ENCODE results near the gene DUSP6. TPM values are rescaled to one million over a fixed set of nuclear protein-coding genes. Genes with fewer than 3 reads are reported as not detected.

The DUSP6 gene
- total RNA-seq, 2 experiments from 2014 or later, result 24.8 to 26.1 TPM

GRCh38 chr12:89384807-89385206, 32.5 kb upstream of the DUSP6 start:
- CTCF ChIA-PET, result no interaction called here
- intact Hi-C loops (cut with micrococcal nuclease), result no loop called here
- H3K36me3 Mint-ChIP-seq (ENCODE audit: low read depth), result no peaks in the 10 kb centered on the region

GRCh38 chr12:89384050-89384758, 31.9 kb upstream of the DUSP6 start:
- no peak for DNase-seq
- Mint-ChIP-seq H3K27ac (no peak overlapping the region), H3K27me3 (ENCODE audit: low read depth) (no peaks in the 10 kb centered on the region), H3K4me1 (ENCODE audit: low read depth) (no peaks in the 10 kb centered on the region), H3K36me3 (ENCODE audit: low read depth) (no peaks in the 10 kb centered on the region), H3K9me3 (no peaks in the 10 kb centered on the region), H3K4me3 (no peak overlapping the region)
- intact Hi-C loops (cut with micrococcal nuclease), result no loop called here
- CTCF ChIA-PET, result no interaction called here

More at GRCh38 chr12:89384807-89385206, 32.5 kb upstream of the DUSP6 start:
- peaks cover 6% of the 10 kb centered on the region for H3K4me1 Mint-ChIP-seq (ENCODE audit: low read depth)
- no peaks in the 10 kb centered on the region for H3K9me3 Mint-ChIP-seq
- DNase-seq, result no peak
- H3K4me3 Mint-ChIP-seq, result no peak overlapping the region
- H3K27ac Mint-ChIP-seq, result no peak overlapping the region
- no peaks in the 10 kb centered on the region for H3K27me3 Mint-ChIP-seq (ENCODE audit: low read depth)

DNA sequence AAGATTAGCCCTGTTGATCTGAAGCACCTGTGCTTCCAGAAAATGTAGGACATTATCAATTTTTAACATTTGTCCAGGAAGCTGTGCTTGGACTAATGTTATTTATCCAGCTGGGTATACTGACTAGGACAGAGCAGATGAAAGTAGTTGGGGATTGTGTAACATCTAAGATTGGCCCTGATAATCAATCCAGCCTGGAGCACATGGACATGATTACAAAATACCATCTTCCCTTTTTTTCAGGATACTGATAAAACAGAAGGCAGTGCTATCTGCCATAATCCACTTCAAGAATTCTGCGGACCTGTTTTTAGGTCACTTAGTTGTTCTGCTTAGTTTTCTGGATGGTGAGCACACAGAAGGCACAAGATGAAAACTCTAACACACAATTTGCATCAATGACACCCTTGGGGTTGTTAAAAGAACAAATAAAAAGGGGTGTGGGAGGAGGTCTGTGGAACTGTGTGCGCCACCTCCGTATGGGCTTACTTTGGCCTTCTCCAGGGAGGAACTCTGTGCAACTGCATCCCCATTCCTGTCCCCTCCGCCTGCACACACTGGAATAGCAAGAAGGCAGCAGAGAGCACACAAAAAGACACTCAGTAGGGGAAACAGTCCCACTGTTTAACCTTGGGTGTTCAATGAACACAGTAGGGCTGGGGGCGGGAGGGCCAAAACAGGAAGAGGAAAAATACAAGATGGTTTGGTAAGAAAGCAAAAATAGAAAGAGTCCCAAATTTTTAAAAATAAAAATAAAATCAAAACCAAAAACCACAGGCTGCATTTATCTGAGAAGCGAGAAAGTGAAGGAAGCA, 31.1 kb upstream of the DUSP6 start:
- no peaks in the 10 kb centered on the region for H3K36me3 Mint-ChIP-seq (ENCODE audit: low read depth)
- H3K27ac Mint-ChIP-seq, result no peak overlapping the region
- H3K27me3 Mint-ChIP-seq (ENCODE audit: low read depth), result no peaks in the 10 kb centered on the region
- CTCF ChIA-PET, result no interaction called here
- no peaks in the 10 kb centered on the region for H3K9me3 Mint-ChIP-seq
- H3K4me3 Mint-ChIP-seq, result no peak overlapping the region
- H3K4me1 Mint-ChIP-seq (ENCODE audit: low read depth), result no peaks in the 10 kb centered on the region
- intact Hi-C loops (cut with micrococcal nuclease), result no loop called here
- DNase-seq, result no peak

GRCh38 chr12:89382328-89382727, 30.0 kb upstream of the DUSP6 start:
- Mint-ChIP-seq H3K36me3 (ENCODE audit: low read depth) (no peaks in the 10 kb centered on the region), H3K9me3 (no peaks in the 10 kb centered on the region), H3K27ac (no peak overlapping the region), H3K27me3 (ENCODE audit: low read depth) (no peaks in the 10 kb centered on the region), H3K4me1 (ENCODE audit: low read depth) (no peaks in the 10 kb centered on the region), H3K4me3 (no peak overlapping the region)
- DNase-seq, result no peak
- intact Hi-C loops (cut with micrococcal nuclease), result no loop called here
- CTCF ChIA-PET, result interaction anchor here (1.4 kb wide), 1 partner anchor 79 kb away, joined by 4 read pairs; no protein-coding TSS in a partner anchor

- Mint-ChIP-seq H3K9me3 (no peaks in the 10 kb centered on the region), H3K27me3 (ENCODE audit: low read depth) (no peaks in the 10 kb centered on the region), H3K36me3 (ENCODE audit: low read depth) (no peaks in the 10 kb centered on the region), H3K4me1 (ENCODE audit: low read depth) (peaks cover 10% of the 10 kb centered on the region), H3K4me3 (no peak overlapping the region), H3K27ac (no peak overlapping the region)
- intact Hi-C loops (cut with micrococcal nuclease), result no loop called here
- CTCF ChIA-PET, result no interaction called here
- no peak for DNase-seq
Measured at GRCh38 chr12:89379839-89380467, 27.7 kb upstream of the DUSP6 start.

- H3K4me3 Mint-ChIP-seq, result no peak overlapping the region
- CTCF ChIA-PET, result interaction anchor here (0.8 kb wide), 1 partner anchor 11 kb away, joined by 5 read pairs; no protein-coding TSS in a partner anchor
- intact Hi-C loops (cut with micrococcal nuclease), result no loop called here
Measured at GRCh38 chr12:89379148-89379838, 27.0 kb upstream of the DUSP6 start.

GRCh38 chr12:89376844-89377243, 24.5 kb upstream of the DUSP6 start:
- DNase-seq, result no peak
- Mint-ChIP-seq H3K36me3 (ENCODE audit: low read depth) (no peaks in the 10 kb centered on the region), H3K4me3 (no peak overlapping the region), H3K27me3 (ENCODE audit: low read depth) (no peaks in the 10 kb centered on the region), H3K4me1 (ENCODE audit: low read depth) (peaks cover 13% of the 10 kb centered on the region), H3K27ac (no peak overlapping the region), H3K9me3 (no peaks in the 10 kb centered on the region)
- intact Hi-C loops (cut with micrococcal nuclease), result no loop called here
- CTCF ChIA-PET, result no interaction called here

More at GRCh38 chr12:89379148-89379838, 27.0 kb upstream of the DUSP6 start:
- Mint-ChIP-seq H3K27ac (no peak overlapping the region), H3K27me3 (ENCODE audit: low read depth) (no peaks in the 10 kb centered on the region), H3K9me3 (no peaks in the 10 kb centered on the region), H3K4me1 (ENCODE audit: low read depth) (peaks cover 10% of the 10 kb centered on the region), H3K36me3 (ENCODE audit: low read depth) (no peaks in the 10 kb centered on the region)
- no peak for DNase-seq

- Mint-ChIP-seq H3K4me1 (ENCODE audit: low read depth) (peaks cover 13% of the 10 kb centered on the region), H3K27ac (no peak overlapping the region), H3K36me3 (ENCODE audit: low read depth) (no peaks in the 10 kb centered on the region), H3K4me3 (no peak overlapping the region), H3K9me3 (no peaks in the 10 kb centered on the region), H3K27me3 (ENCODE audit: low read depth) (no peaks in the 10 kb centered on the region)
- DNase-seq, result no peak
- intact Hi-C loops (cut with micrococcal nuclease), result no loop called here
- CTCF ChIA-PET, result no interaction called here
Measured at GRCh38 chr12:89376202-89376529, 23.9 kb upstream of the DUSP6 start.

GRCh38 chr12:89373763-89374572, 21.7 kb upstream of the DUSP6 start:
- H3K27me3 Mint-ChIP-seq (ENCODE audit: low read depth), result no peaks in the 10 kb centered on the region
- H3K4me3 Mint-ChIP-seq, result no peak overlapping the region
- CTCF ChIA-PET, result no interaction called here
- H3K4me1 Mint-ChIP-seq (ENCODE audit: low read depth), result peaks cover 17% of the 10 kb centered on the region
- H3K36me3 Mint-ChIP-seq (ENCODE audit: low read depth), result no peaks in the 10 kb centered on the region
- intact Hi-C loops (cut with micrococcal nuclease), result loop anchor here (2.0 kb wide), 1 partner anchor 25 kb away; no protein-coding TSS in a partner anchor
- no peaks in the 10 kb centered on the region for H3K9me3 Mint-ChIP-seq
- H3K27ac Mint-ChIP-seq, result no peak overlapping the region
- no peak for DNase-seq

GRCh38 chr12:89372584-89373370, 20.5 kb upstream of the DUSP6 start:
- H3K36me3 Mint-ChIP-seq (ENCODE audit: low read depth), result no peaks in the 10 kb centered on the region
- H3K4me3 Mint-ChIP-seq, result no peak overlapping the region
- H3K27ac Mint-ChIP-seq, result no peak overlapping the region
- H3K4me1 Mint-ChIP-seq (ENCODE audit: low read depth), result peaks cover 17% of the 10 kb centered on the region
- H3K9me3 Mint-ChIP-seq, result no peaks in the 10 kb centered on the region
- CTCF ChIA-PET, result interaction anchor here (0.7 to 1.1 kb wide), 3 partner anchors 89 to 1052 kb away, joined by 3 read pairs; no protein-coding TSS in a partner anchor
- intact Hi-C loops (cut with micrococcal nuclease), result no loop called here
- no peak for DNase-seq
- peaks cover 2% of the 10 kb centered on the region for H3K27me3 Mint-ChIP-seq (ENCODE audit: low read depth)

DNA sequence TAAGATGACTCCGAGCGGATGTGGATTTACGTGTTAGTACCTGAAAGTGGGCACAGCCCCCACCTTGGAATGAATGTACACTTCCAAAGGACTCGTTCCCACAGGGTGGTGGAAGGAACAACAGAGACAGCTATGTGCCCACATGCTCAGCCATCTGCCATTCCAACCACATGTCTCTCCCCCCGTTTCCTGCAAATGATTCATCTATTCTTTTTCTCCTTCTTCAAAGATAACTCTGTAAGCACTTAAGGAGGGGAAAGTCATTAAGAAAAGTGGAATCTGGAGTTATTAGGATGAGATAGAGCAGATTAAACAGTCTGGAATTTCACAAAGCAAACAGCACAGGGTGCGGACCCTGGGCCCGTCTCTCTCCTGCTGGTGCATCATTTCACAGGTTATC, 18.5 kb upstream of the DUSP6 start:
- intact Hi-C loops (cut with micrococcal nuclease), result no loop called here
- CTCF ChIA-PET, result interaction anchor here (0.6 kb wide), 1 partner anchor 76 kb away, joined by 4 read pairs; no protein-coding TSS in a partner anchor
- Mint-ChIP-seq H3K27ac (no peak overlapping the region), H3K27me3 (ENCODE audit: low read depth) (peaks cover 2% of the 10 kb centered on the region), H3K36me3 (ENCODE audit: low read depth) (no peaks in the 10 kb centered on the region), H3K9me3 (no peaks in the 10 kb centered on the region), H3K4me1 (ENCODE audit: low read depth) (peaks cover 11% of the 10 kb centered on the region), H3K4me3 (no peak overlapping the region)
- no peak for DNase-seq
